ENCODE results near the gene YKT6.

The YKT6 gene

GRCh38 chr7:44259547-44260457 is 59.0 kb downstream of the YKT6 start:
- no peaks in the 10 kb centered on the region for H3K36me3 ChIP-seq (ENCODE audit: control insufficient read depth, insufficient read depth, low read length)
- no peaks in the 10 kb centered on the region for H3K79me2 ChIP-seq
- H3K4me1 ChIP-seq: peaks cover 15% of the 10 kb centered on the region
- H3K9me3 ChIP-seq (ENCODE audit: control insufficient read depth, low read length): no peaks in the 10 kb centered on the region
- H3K27ac ChIP-seq: no peak overlapping the region
- H3K27me3 ChIP-seq (ENCODE audit: control insufficient read depth, insufficient read depth, low read length): no peaks in the 10 kb centered on the region
- no peak overlapping the region for H3K4me2 ChIP-seq (ENCODE audit: low read length)
- no peak for TF ChIP-seq CTCF (IDR thresholded peaks at IDR 0.05)
- no peak overlapping the region for H3K4me3 ChIP-seq (ENCODE audit: low read depth, low read length)
- H2AFZ ChIP-seq: no peak overlapping the region
- no peak overlapping the region for H3K9ac ChIP-seq

GRCh38 chr7:44261240-44261639 is 60.5 kb downstream of the YKT6 start:
- H3K4me1 ChIP-seq: peaks cover 15% of the 10 kb centered on the region
- no peak for TF ChIP-seq CTCF (IDR thresholded peaks at IDR 0.05)
- no peaks in the 10 kb centered on the region for H3K9me3 ChIP-seq (ENCODE audit: control insufficient read depth, low read length)
- no peaks in the 10 kb centered on the region for H3K27me3 ChIP-seq (ENCODE audit: control insufficient read depth, insufficient read depth, low read length)
- H3K36me3 ChIP-seq (ENCODE audit: control insufficient read depth, insufficient read depth, low read length): no peaks in the 10 kb centered on the region
- no peak overlapping the region for H3K27ac ChIP-seq
- H3K4me2 ChIP-seq (ENCODE audit: low read length): no peak overlapping the region
- H3K9ac ChIP-seq: no peak overlapping the region
- no peak overlapping the region for H3K4me3 ChIP-seq (ENCODE audit: low read depth, low read length)
- H2AFZ ChIP-seq: no peak overlapping the region
- H3K79me2 ChIP-seq: no peaks in the 10 kb centered on the region

GRCh38 chr7:44262031-44262430 is 61.3 kb downstream of the YKT6 start:
- no peak overlapping the region for H3K4me2 ChIP-seq (ENCODE audit: low read length)
- no peak overlapping the region for H3K4me3 ChIP-seq (ENCODE audit: low read depth, low read length)
- H3K27me3 ChIP-seq (ENCODE audit: control insufficient read depth, insufficient read depth, low read length): no peaks in the 10 kb centered on the region
- no peaks in the 10 kb centered on the region for H3K9me3 ChIP-seq (ENCODE audit: control insufficient read depth, low read length)
- H3K9ac ChIP-seq: no peak overlapping the region
- H3K4me1 ChIP-seq: peaks cover 15% of the 10 kb centered on the region
- H2AFZ ChIP-seq: no peak overlapping the region
- no peaks in the 10 kb centered on the region for H3K36me3 ChIP-seq (ENCODE audit: control insufficient read depth, insufficient read depth, low read length)
- no peak for TF ChIP-seq CTCF (IDR thresholded peaks at IDR 0.05)
- no peaks in the 10 kb centered on the region for H3K79me2 ChIP-seq
- no peak overlapping the region for H3K27ac ChIP-seq

GRCh38 chr7:44263326-44264082 is 62.7 kb downstream of the YKT6 start:
- H3K4me3 ChIP-seq (ENCODE audit: low read depth, low read length): no peak overlapping the region
- peaks cover 3% of the 10 kb centered on the region for H3K4me1 ChIP-seq
- H3K27ac ChIP-seq: no peak overlapping the region
- H3K9me3 ChIP-seq (ENCODE audit: control insufficient read depth, low read length): no peaks in the 10 kb centered on the region
- H3K79me2 ChIP-seq: no peaks in the 10 kb centered on the region
- H3K4me2 ChIP-seq (ENCODE audit: low read length): no peak overlapping the region
- H3K27me3 ChIP-seq (ENCODE audit: control insufficient read depth, insufficient read depth, low read length): no peaks in the 10 kb centered on the region
- H3K36me3 ChIP-seq (ENCODE audit: control insufficient read depth, insufficient read depth, low read length): no peaks in the 10 kb centered on the region
- H2AFZ ChIP-seq: no peak overlapping the region
- no peak for TF ChIP-seq CTCF (IDR thresholded peaks at IDR 0.05)
- H3K9ac ChIP-seq: no peak overlapping the region
